NCI-H460 (cell line): ENCODE measurements around the gene ULK1. TPM values are rescaled to one million over a fixed set of nuclear protein-coding genes. Genes with fewer than 3 reads are reported as not detected.

ENCODE experiments used
- DNase-seq: peaks from one replicate; pipeline ENCODE4 v3.0.0-alpha.2; 2016; ENCODE audit warnings: low read depth; ENCODE audit errors: extremely low read depth
- polyA plus RNA-seq: library from polyadenylated mRNA; depleted of rRNA; stranded (reverse); fragments of >200 nt; gene quantifications from 2 replicates; pipeline ENCODE4 v1.2.3, GENCODE V29; 2014; cell fraction: nucleus; rRNA removed
- total RNA-seq: library from RNA; depleted of rRNA; stranded (reverse); fragments of >200 nt; shearing (Covaris generic); gene quantifications from 2 replicates; pipeline ENCODE4 v1.2.3, GENCODE V29; 2014; rRNA removed

ULK1 gene
- total RNA-seq, result 30.9 and 31.7 TPM in 2 replicates
- 103 and 118 TPM in 2 replicates for polyA plus RNA-seq

DNA sequence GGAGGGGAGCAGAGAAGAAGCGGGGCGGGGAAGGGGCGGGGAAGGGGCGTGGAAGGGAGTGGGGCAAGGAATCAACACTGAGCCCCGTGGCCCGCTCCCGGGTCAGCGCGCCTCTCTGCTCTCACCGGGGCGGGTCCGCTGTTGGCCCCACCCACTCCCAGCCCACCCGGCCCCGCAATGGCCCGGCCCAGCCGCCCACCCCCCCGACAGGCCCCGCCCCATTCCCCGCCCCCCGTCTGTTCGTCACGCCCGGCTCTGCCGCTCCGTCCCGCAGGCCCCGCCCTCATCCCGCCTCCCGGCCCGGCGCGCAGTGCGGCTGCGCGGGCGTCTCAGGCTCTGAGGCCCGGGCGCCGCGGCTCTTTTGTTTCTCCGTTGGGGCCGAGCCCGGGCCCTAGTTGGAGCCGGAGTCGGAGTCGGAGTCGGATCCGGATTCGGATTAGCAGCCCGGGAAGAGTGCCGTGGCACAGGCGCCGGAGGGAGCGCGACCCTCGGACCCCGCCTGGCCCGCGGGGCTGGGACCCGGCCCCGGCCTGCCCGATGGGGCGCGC lies at the start of gene ULK1:
Gene ULK1 (plus strand): TSS at position 310 of the 548 bp plus-strand sequence. CDS start 380 bp downstream, outside the sequence.
- peak; percentile 85 for DNase-seq

DNA sequence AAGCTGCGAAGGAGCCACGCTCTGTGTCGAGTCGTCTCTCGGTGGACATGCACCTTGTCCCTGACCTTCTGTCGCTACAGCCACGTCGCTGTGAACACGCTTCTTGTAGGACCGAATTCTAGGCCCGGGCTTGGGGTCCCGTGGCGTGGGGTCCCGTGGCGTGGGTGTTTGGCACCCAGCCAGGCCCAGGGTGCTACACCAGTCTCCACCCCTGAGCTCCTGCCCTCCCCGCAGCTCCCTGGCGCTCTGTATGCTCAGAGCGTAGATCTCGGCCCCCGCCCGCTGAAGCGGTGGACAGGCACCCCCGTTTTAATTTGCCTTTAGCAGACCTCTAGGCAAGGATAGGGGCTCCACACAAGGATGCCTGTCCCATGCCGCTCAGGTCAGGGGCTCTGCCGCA lies 49.8 kb upstream of the ULK1 start:
- no peak for DNase-seq

DNA sequence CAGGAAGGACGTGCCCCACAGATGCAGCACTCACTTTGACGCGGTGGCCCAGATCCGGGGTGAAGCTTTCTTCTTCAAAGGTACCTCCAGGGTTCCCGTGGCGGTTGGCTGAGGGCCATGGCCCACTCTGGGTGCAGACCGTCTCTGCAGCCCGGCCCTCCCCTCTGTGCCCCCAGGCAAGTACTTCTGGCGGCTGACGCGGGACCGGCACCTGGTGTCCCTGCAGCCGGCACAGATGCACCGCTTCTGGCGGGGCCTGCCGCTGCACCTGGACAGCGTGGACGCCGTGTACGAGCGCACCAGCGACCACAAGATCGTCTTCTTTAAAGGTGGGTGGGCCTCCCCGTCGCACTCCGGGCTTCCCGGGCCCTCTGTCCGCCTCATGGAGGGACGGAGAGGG lies 49.3 kb upstream of the ULK1 start:
- DNase-seq, result no peak

DNA sequence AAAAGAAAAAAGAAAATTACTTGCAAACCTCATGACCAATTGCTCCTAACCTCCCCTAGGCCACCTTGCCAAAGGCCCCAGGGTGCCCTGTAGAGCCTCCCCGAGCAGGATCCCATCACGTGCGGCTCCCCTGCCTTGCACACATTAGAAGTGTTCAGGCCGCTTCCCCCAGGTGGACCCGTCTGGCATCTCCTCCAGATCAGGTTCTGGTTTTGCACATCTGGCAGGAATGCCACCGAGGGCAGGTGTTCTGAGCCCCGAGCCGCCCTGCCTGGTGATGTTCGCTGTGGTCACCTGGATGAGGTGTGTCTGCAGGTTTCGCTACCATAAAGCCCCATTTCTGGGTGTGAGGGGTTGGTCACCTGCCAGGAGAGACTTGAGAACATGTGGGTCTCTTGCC lies 47.0 kb upstream of the ULK1 start:
- DNase-seq, result no peak

DNA sequence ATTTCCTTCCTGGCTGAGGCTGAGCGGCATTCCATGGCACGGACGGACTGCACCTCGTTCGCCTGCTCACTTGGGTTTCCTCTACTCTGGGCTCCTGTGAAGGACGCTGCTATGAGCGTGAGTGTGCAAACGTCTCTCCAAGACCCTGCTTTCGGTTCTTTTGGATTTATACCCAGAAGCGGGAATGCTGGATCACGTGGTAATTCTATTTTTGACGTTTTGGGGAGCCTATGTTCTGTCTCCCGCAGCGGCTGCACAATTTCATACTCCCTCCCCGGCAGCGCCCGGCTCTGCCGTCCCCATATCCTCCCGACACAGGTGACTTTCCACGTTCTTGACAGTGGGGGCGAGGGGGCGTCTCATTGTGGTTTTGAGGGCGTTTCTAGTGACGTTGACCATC lies 45.7 kb upstream of the ULK1 start:
- no peak for DNase-seq

DNA sequence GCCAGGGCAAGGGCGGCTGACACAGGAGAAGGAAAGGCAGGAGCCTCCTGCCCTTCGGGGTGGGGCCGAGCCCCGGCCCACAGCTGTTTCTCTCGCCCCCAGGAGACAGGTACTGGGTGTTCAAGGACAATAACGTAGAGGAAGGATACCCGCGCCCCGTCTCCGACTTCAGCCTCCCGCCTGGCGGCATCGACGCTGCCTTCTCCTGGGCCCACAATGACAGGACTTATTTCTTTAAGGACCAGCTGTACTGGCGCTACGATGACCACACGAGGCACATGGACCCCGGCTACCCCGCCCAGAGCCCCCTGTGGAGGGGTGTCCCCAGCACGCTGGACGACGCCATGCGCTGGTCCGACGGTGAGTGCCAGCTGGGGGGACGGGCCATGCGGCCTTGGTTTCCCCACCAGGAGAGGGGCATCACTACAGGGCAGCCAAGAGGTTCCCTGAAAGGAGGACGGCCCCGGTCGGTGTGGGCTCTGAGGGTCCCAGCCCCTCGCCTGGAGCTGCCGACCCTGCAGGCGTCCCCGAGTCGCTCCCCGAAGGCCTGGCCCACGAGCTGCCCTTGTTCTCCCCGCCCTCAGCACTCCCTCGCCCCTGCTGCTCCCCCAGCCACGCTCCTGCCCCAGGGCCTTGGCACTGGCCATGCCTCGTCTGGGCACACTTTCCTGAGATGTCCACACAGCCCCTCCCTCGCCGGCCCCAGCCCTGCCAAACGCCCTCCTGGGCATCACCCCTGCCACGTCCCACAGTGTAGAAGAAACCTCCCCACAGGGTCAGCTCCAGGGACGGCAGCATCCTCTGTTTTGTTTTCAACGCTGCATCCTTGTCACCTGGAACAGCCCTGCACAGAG lies 44.5 kb upstream of the ULK1 start:
- no peak for DNase-seq

DNA sequence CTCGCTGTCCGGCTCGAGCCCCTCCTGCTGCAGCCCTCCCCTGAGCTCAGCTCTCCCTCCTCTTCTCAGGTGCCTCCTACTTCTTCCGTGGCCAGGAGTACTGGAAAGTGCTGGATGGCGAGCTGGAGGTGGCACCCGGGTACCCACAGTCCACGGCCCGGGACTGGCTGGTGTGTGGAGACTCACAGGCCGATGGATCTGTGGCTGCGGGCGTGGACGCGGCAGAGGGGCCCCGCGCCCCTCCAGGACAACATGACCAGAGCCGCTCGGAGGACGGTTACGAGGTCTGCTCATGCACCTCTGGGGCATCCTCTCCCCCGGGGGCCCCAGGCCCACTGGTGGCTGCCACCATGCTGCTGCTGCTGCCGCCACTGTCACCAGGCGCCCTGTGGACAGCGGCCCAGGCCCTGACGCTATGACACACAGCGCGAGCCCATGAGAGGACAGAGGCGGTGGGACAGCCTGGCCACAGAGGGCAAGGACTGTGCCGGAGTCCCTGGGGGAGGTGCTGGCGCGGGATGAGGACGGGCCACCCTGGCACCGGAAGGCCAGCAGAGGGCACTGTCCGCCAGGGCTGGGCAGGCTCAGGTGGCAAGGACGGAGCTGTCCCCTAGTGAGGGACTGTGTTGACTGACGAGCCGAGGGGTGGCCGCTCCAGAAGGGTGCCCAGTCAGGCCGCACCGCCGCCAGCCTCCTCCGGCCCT lies 43.4 kb upstream of the ULK1 start:
- peak; percentile 72 for DNase-seq

DNA sequence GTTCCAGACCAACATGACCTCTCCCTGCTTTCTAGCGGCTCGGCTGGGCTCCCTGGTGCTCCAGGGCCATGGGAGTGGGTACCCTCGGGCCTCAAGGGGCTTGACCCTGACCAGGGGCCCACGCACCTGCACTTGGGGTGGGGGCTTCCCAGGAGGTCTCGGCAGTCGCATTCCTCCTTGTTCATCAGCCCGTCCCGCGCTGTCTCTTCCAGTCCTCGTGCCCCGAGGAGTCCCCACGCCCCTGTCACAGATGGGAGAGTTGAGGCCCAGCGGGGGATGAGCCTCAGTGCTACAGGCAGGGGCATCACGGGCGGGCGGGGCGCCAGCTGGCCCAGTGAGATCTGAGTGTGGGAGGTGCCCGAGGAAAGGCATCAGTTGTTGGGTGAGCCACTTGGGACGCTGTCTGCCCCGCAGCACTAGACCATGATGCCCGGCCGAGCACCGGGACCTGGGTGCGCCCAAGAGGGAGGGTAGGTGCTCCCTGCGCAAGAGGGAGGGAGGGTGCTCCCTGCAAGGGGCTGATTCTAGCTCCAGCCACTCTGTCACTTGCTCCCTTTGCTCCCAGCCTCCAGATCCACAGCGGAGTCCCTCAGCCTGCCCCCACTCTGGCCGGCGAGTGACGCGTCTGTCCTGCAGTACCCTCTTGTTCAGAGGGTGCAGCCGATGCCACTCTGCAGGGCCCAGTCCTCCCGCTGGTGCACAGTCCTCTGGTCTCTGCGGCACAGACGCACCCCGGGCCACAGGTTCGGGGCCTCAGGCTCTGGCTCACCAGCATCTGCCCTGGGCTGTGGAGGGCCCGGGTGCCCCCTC lies 42.5 kb upstream of the ULK1 start:
- no peak for DNase-seq

DNA sequence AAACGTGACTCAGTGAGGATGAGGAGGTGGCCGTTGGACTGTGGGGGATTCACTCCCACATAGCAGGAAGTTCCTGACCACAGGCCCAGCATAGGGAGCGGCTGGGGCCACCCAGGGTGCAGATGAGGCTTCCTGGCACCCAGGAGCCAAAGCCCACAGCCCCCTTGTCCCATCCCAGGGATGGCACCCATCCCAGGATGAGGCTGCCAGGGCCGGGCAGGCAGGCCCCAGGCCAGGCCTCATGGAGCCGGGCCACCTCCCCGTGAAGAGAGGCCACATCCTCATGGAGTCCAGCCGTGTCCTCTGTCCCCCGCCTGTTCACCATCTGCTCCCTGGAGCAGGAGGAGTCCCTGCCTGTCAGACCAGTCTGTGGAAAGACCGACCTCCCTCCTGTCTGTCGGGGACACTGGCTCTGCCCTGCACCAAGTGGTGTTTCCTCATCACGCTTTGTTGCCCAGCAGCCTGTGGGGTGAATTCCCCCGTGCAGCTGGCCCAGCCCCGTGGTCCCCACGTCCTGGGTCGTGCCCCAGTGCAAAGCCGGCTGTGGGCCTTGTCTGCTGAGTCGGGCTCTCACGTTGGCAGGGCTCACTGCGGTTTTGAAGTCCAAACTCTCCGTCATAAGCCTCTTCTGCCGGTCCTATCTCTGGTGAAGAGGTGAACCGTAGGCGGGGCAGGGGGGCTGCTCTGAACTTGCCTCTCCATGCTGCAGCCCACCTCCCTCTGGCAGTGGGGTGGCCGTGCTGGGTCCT lies 41.7 kb upstream of the ULK1 start:
- DNase-seq, result no peak

DNA sequence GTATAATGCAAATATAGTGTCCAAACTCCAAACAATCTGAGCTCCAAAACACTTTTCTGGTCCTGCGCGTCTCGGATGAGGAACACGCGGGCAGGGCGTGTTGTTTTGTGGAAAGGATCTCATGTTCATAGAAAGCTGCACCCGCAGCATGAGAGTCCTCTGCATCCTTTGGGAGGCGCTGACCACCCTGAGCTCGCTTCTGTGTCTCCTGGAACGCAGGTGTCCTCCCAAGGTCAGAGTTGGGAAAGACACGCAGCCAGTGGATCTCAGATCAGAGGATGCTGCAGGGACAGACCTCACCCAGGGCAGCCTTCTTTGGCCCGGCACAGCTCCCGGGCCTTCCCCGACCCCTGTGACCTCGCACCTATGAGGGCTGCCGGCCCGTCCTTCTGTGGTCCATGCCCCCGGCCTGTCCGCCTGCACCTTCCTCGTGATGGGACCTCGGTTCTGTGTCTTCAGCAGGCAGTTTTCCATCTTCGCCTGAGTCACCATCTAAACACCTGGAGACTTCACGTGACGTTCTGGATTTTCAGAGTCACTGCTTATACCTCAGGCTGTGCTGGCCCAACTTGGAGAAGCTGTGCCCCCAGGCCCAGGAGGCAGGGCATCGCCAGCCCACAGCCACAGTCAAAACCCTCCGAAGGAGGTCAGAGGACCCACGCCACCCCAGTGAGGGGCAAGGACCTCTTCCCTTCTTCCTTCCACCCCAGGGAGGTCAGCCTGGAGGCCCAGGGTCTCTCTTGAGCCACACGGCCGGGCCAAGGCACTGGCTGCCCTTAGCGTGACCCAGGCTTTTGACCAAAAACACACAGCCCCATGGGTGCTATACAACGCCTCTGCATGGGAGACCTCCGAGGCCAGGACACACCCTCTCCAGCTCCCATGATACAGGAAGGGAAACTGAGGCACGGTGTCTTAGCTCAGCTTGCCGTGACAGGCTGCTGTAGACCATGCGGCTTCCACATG lies 40.3 kb upstream of the ULK1 start:
- DNase-seq, result no peak

DNA sequence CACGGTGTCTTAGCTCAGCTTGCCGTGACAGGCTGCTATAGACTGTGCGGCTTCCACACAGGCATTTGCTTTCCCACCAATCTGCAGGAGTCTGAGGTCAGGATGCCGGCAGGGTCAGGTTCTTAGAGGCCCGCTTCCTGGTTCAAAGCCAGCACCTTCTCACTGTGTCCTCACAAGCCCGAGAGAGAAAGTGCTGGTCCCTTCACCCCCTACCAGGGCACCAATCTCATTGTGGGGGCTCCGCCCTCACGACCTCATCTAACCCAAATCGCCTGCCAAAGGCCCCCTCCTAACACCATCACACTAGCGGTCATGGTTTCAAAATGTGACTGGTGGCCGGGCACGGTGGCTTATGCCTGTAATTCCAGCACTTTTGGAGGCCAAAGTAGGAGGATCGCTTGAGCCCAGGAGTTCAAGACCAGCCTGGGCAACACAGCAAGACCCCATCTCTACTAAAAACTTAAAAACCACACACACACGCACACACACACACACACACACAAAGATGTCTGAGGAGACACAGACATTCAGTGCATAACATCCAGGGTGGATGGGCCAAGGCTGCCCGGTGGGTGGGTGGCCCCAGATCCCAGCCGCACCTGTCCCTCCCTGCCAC lies 39.5 kb upstream of the ULK1 start:
- DNase-seq, result no peak

DNA sequence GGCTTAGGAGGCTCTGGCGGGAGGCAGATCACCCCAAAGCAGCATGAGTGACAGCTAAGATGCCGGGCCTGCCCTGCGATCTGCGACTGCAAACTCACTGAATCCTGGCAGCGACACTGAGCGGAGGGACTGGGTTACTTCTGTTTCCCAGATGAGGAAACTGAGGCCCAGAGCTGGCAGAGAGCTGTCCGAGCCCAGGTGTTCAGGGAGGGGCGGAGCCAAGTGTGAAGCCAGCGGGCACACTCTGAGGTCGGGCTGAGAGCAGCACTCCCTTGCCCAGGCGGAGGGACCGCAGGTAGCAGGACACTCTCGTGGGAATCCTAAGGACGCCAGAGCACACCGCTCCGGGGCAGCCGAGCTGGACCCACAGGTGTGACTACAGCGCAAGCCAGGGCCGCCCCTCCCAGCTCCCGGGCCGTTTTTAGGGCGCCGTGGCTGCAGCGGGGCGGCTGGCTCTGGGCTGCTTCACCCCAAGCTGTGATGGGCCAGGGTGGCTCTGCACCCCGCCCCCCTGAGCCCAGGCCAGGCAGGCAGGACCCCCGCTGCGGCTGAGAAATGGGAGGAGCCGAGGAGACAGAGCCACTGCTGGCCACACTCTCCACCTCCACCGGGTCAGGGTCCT lies 38.8 kb upstream of the ULK1 start:
- DNase-seq, result no peak

DNA sequence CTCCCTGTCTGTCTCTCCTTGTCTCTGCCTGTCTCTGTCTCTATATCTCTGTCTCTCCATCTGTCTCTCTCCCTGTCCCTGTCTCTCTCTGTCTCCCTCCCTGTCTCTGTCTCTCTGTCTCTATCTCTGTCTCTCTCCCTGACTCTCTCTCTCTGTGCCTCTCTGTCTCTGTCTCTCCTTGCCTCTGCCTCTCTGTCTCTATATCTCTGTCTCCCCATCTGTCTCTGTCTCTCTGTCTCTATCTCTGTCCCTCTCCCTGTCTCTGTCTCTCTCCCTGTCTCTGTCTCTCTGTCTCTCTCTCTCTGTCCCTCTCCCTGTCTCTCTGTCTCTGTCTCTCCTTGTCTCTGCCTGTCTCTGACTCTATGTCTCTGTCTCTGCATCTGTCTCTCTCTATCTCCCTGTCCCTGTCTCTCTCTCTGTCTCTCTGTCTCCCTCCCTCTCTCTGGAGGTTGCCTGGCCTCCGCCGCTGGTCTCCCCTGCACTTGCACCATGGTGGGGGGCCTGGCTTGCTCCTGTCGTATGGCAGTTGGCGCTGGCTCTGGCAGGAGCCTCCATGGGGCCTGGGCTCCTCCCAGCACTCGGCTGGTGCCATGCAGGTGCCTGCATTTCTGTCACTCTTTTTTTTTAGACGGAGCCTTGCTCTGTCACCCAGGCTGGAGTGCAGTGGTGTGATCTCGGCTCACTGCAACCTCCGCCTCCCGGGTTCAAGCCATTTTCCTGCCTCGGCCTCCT lies 37.9 kb upstream of the ULK1 start:
- DNase-seq, result no peak

DNA sequence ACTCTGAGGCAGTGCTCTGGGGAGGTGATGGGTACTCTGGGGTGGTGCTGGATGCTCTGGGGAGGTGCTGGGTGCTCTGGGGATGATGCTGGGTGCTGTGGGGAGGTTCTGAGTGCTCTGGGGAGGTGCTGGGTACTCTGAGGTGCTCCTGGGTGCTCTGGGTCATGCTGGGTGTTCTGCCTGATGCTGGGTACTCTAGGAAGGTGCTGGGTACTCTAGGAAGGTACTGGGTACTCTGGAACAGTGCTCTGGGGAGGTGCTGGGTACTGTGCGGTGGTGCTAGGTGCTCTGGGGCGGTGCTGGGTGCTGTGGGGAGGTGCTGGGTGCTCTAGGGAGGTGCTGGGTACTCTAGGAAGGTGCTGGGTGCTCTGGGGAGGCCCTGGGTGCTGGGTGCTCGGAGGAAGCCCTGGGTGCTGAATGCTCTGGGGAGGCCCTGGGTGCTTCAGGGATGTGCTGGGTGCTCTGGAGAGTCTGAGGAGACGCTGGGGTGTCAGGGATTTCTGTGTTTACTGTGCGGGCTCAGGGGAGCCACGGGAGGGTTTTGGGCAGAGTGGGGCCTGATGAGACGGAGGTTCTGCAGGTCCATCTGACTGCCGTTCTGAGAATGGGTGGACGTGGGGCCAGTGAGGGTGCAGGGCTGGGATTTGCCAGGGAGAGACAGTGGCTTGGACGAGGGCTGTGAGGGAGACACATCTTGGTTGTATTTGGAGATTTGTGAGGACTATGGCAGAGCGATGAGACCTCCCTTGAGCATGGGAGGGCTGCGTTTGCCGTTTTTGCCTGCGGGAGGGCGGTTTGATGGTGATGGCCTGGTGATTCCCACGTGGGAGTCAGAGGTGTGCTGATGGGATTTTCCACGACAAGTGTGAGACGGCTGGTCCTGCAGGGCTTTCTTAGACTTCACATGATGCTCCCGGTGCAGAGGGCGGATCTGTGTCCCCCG lies 36.2 kb upstream of the ULK1 start:
- no peak for DNase-seq

DNA sequence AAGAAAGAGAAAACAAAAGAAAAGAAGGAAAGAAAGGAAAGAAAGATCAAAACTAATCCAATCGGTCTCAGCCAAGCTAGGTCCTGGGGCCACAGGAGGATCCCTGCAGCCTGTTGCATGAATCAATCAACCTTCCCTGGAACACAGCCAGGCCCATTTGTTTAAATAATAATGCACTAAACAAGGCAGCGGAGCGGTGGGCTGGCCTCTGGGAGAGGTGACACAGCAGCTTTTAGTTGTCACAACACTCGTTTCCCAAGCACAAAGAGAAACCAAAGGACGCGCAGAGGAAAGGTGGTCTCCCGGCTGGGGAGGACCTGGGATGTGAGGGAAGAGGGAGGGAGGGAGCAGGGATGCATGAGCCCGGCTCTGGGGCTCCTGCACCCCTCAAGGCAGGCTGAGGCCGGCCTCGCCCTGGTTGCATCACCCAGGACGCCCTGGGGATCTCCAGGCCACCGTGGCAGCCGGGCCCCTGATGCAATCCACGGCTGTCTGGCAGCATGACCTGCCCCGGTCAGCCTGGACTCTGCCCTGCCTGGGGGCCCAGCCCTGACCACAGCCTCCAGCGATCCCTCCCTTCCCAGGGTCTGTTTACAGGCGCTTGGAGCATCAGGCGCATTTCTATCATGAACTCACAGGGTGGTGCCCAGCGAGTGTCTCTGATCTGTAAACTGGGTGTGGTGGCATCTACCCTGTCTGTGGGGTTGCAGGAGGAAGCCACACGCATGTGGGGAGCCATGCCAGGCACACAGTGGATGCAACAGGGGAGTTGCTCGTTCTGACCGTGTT lies 33.8 kb upstream of the ULK1 start:
- peak; percentile 98 for DNase-seq
